Head of caudate nucleus (tissue), 42 donors: ENCODE measurements around the gene MAGEA10.

Source experiments
- DNase-seq, 42 donors: peaks; one replicate each; pipeline versions ENCODE4 v3.0.0 to v3.0.0-alpha.2; 2020 to 2021; ENCODE audit warnings: mixed read lengths in 7 of 42
- intact Hi-C: fragments of 100-400 bp; cut with DNase I; formaldehyde crosslinking; loops from one replicate; pipeline ENCODE4 v1.15.0; 2022

The MAGEA10 gene

DNA sequence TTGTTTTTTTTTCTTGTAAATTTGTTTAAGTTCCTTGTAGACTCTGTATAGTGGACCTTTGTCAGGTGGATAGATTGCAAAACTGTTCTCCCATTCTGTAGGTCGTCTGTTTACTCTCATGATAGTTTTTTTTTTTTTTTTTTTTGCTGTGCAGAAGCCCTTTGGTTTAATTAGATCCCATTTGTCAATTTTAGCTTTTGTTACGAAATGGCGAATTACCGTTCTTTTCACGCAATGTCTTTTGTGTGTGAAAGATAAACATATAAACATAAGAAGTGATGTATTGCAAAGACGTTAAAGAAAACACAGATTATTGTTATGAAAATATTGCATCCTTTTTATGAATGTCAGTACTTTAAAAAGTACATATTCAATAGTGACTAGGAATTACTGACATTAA lies 34.5 kb downstream of the MAGEA10 start:
- intact Hi-C loops = no loop called here

DNA sequence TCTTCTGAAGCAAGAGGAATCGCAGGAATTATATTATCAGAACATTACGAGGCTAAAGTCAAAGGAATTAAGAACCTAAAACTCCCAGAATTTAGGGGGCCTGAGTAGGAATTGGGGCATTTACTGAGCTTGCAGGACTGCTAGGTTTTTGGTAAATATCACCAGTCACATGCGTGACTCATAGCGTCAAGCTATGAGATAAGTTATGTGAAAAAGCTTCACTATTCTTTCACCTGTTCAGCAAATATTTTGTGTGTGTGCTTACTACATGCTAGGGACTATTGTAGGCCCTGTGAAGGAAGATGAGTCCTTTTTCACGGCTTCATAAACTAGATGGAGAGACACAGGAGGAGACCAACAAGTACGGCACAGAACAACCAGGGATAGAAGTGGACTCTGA lies 52.2 kb downstream of the MAGEA10 start:
- intact Hi-C loops = no loop called here
- DNase-seq = no peak

More for the DNA sequence above, 34.5 kb downstream of the MAGEA10 start:
- no peak for DNase-seq
